Vagina (tissue), 2 donors: Measurements from ENCODE around the gene SECISBP2L.

Experiments
- CTCF ChIP-seq, 3 experiments: fragments of 450-650 bp in 2 of 3; fragments of 200-600 bp in 1 of 3; sonication (generic) in 1 of 3; IDR thresholded peaks; one replicate each; pipeline ENCODE4 v1.5.1; 2017 to 2019; ENCODE audit warnings: antibody characterized with exemption in 3 of 3, mild to moderate bottlenecking in 2 of 3, moderate library complexity in 2 of 3
- POLR2AphosphoS5 ChIP-seq, 2 donors: sonication (generic); formaldehyde crosslinking; IDR thresholded peaks; one replicate each; pipeline ENCODE4 v1.9.0; 2017; ENCODE audit warnings: antibody characterized with exemption in 2 of 2, mild to moderate bottlenecking in 2 of 2, low read depth in 1 of 2; ENCODE audit not compliant: insufficient read depth in 1 of 2

GRCh38 chr15:48978638-48979037, 67.6 kb downstream of the SECISBP2L start:
- TF ChIP-seq CTCF (IDR thresholded peaks at IDR 0.05) (no peak), POLR2AphosphoS5 (IDR thresholded peaks at IDR 0.05; ENCODE audit: insufficient read depth in 1 of 2, low read depth in 1 of 2) (no peak)
